Type B pancreatic cell (in vitro differentiated cells): ENCODE results near the gene FJX1. TPM values are rescaled to one million over a fixed set of nuclear protein-coding genes. Genes with fewer than 3 reads are reported as not detected.

Source experiments
- DNase-seq: peaks from one replicate; pipeline ENCODE4 v3.0.0; 2021; ENCODE audit warnings: mixed read lengths; ENCODE audit not compliant: unreplicated experiment; ENCODE audit errors: extremely low spot score
- H3K27ac Mint-ChIP-seq: 2 replicates; pipeline ENCODE4 v1.8.0; 2021; ENCODE audit warnings: mild to moderate bottlenecking, mixed read lengths
- H3K27me3 Mint-ChIP-seq: 2 replicates; pipeline ENCODE4 v1.8.0; 2021; ENCODE audit warnings: mixed read lengths
- H3K36me3 Mint-ChIP-seq: 2 replicates; pipeline ENCODE4 v1.8.0; 2021; ENCODE audit warnings: mixed read lengths
- H3K4me1 Mint-ChIP-seq: one replicate; pipeline ENCODE4 v1.8.0; 2021; ENCODE audit warnings: mixed read lengths; ENCODE audit not compliant: unreplicated experiment
- H3K4me3 Mint-ChIP-seq: 2 replicates; pipeline ENCODE4 v1.8.0; 2021; ENCODE audit warnings: mild to moderate bottlenecking, mixed read lengths
- H3K9me3 Mint-ChIP-seq: 2 replicates; pipeline ENCODE4 v1.8.0; 2021; ENCODE audit warnings: mixed read lengths
- CTCF ChIP-seq: fragments of 200-600 bp; sonication (generic); conservative IDR thresholded peaks from 2 replicates; pipeline ENCODE4 v1.5.0; 2021; ENCODE audit warnings: antibody characterized with exemption, mild to moderate bottlenecking
- total RNA-seq: library from RNA; stranded (reverse); gene quantifications from 2 replicates; pipeline ENCODE4 v1.2.1, GENCODE V29; 2021; ENCODE audit warnings: low replicate concordance

Gene FJX1
- total RNA-seq, 1 donor from 2014 or later = 38.8 TPM

DNA sequence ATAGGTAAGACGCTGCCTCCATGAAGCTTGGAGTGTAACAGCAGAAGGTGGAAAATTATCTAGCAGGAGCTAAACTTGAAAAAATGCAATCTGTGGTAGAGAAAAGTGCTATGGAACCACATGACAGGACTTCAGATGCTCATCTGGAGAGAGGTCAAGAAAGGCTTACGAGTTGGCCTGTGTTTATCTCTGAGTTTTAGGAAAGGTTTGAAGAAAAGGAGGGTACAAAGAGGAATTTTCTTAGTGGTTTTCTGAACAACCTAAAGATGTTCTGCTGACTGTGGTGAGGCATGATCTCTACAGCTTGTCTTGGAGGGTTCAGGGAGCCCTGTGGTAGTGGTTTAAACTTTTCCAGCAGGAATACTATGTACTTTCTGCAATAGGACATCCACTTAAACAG, 8.2 kb downstream of the FJX1 start:
- H3K27me3 Mint-ChIP-seq = no peaks in the 10 kb centered on the region
- no peaks in the 10 kb centered on the region for H3K36me3 Mint-ChIP-seq
- peaks cover 51% of the 10 kb centered on the region for H3K4me1 Mint-ChIP-seq
- no peaks in the 10 kb centered on the region for H3K9me3 Mint-ChIP-seq
- DNase-seq = no peak
- H3K27ac Mint-ChIP-seq = no peak overlapping the region
- no peak for TF ChIP-seq CTCF
- H3K4me3 Mint-ChIP-seq = no peak overlapping the region

DNA sequence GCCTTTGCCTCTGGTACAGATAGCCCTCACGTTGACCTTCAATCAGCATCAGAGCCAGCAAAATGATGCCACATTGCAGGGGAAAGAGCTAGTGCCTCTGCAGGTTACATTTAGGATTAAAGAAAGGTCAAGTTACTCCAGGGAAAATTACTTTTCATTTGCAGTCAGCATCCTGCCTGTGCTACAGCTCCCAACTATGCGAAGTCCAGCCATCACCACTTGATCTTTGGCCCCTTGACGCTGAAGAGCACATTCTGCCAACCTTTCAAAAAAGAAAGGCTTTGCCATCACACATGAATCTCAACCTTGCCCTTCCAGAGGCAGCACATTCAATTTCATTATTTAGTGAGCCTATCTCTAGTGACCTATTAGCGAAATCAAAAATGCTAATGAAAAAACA, 11.3 kb downstream of the FJX1 start:
- no peaks in the 10 kb centered on the region for H3K36me3 Mint-ChIP-seq
- H3K4me3 Mint-ChIP-seq = no peak overlapping the region
- peaks cover 35% of the 10 kb centered on the region for H3K4me1 Mint-ChIP-seq
- H3K27me3 Mint-ChIP-seq = no peaks in the 10 kb centered on the region
- H3K9me3 Mint-ChIP-seq = no peaks in the 10 kb centered on the region
- no peak for TF ChIP-seq CTCF
- no peak overlapping the region for H3K27ac Mint-ChIP-seq
- DNase-seq = no peak

- Mint-ChIP-seq H3K4me1 (peaks cover 35% of the 10 kb centered on the region), H3K36me3 (no peaks in the 10 kb centered on the region), H3K27ac (no peak overlapping the region), H3K9me3 (no peaks in the 10 kb centered on the region), H3K4me3 (no peak overlapping the region), H3K27me3 (no peaks in the 10 kb centered on the region)
- no peak for TF ChIP-seq CTCF
- DNase-seq = no peak
These were observed 11.7 kb downstream of the FJX1 start for GRCh38 chr11:35629914-35630313.

DNA sequence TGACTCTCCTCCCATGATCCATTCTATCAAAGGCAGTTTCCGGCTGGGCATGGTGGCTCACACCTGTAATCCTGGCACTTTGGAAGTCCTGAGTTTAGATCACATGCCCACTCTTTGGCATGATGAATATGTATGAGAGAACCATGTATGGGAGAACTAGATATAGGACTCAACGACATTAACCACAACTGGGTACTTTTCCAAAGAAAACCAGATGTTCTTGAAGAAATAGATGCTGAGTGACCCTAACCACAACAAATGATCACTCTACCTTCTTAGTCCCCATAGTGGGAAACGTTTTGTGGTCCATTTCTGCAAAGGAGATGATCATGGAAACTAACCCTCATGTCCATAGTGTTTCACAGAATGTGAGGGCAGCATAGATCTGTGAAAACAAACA, 13.6 kb downstream of the FJX1 start:
- H3K36me3 Mint-ChIP-seq = no peaks in the 10 kb centered on the region
- no peak for DNase-seq
- H3K4me3 Mint-ChIP-seq = no peak overlapping the region
- H3K27ac Mint-ChIP-seq = no peak overlapping the region
- no peaks in the 10 kb centered on the region for H3K9me3 Mint-ChIP-seq
- TF ChIP-seq CTCF = no peak
- peaks cover 26% of the 10 kb centered on the region for H3K4me1 Mint-ChIP-seq
- no peaks in the 10 kb centered on the region for H3K27me3 Mint-ChIP-seq

DNA sequence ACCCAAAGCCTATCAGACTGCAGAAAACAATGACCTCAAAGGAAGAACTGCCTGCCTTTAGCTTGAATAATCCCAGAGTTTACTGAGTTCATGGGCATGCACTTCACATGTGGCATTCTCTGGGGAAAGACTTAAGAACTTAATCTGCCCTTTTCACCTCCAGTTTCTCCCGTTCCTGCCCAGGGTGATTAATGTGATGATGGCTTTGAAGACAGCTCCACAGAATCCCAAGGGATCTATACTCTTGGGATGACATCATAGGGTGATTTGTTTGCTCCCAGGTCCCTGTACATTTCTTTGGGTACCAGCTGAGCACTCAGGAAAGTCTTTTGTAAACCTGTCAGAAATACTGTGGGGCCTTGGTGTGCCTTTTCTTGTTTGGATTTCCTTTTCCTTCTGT, 14.0 kb downstream of the FJX1 start:
- Mint-ChIP-seq H3K36me3 (no peaks in the 10 kb centered on the region), H3K27ac (no peak overlapping the region), H3K9me3 (no peaks in the 10 kb centered on the region), H3K27me3 (no peaks in the 10 kb centered on the region), H3K4me3 (no peak overlapping the region), H3K4me1 (peaks cover 26% of the 10 kb centered on the region)
- TF ChIP-seq CTCF = no peak
- DNase-seq = no peak

DNA sequence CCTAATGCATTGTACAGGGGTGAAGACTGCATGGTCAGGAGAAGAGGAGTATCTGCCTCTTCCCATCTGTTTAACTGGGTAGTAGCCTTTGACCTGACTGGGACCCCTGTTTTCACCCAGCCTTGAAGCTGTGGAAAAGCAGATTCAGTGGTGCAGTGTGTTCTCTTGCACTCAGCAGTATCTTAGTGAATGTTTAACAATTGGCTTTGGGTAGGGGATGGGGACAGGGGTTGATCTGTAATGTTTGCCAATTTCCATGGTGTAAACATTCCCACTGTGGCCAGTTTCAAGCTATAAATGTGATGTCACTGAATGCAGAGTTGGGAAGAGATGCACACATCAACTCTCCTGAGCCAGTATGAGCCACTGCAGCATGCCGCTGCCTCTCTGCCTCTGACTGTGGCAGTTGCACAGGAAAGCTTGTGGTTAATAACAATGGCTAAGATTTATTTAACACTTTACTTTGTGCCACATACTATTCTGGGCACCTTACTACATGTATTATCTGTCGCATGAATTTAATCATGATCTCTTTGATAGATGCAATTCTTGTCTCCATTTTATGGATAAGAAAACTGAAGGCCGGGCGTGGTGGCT, 15.7 kb downstream of the FJX1 start:
- H3K27me3 Mint-ChIP-seq = no peaks in the 10 kb centered on the region
- no peaks in the 10 kb centered on the region for H3K9me3 Mint-ChIP-seq
- H3K4me3 Mint-ChIP-seq = no peak overlapping the region
- TF ChIP-seq CTCF = no peak
- no peaks in the 10 kb centered on the region for H3K36me3 Mint-ChIP-seq
- H3K4me1 Mint-ChIP-seq = peaks cover 34% of the 10 kb centered on the region
- no peak overlapping the region for H3K27ac Mint-ChIP-seq
- DNase-seq = no peak
